ENCODE data around the gene ECT2L. TPM values are rescaled to one million over a fixed set of nuclear protein-coding genes. Genes with fewer than 3 reads are reported as not detected.

ECT2L gene
- polyA plus RNA-seq, 2 donors: 0.04 to 0.05 TPM

GRCh38 chr6:138818496-138819194 lies 22.8 kb downstream of the ECT2L start:
- Histone ChIP-seq H3K36me3 (ENCODE audit: control insufficient read depth in 2 of 2, insufficient read depth in 2 of 2, low read length in 1 of 2) (no peaks in the 10 kb centered on the region), H3K4me1 (ENCODE audit: control insufficient read depth in 2 of 2, insufficient read depth in 2 of 2, low read length in 1 of 2) (peaks cover 0 to 5% of the 10 kb centered on the region in 2 donors), H3K4me3 (ENCODE audit: low read depth in 1 of 2, low read length in 2 of 2) (no peak overlapping the region), H3K27ac (ENCODE audit: low read depth in 2 of 2, low read length in 1 of 2) (peak overlapping the region; percentile 90 to 95), H3K9me3 (ENCODE audit: control insufficient read depth in 2 of 2, insufficient read depth in 1 of 2, low read depth in 1 of 2, low read length in 1 of 2) (no peaks in the 10 kb centered on the region), H3K27me3 (ENCODE audit: control insufficient read depth in 1 of 2, insufficient read depth in 2 of 2, low read length in 2 of 2) (no peaks in the 10 kb centered on the region)
- WGBS, 2 donors: 55 to 59% methylated on average over 10 of the region's 10 CpGs

- WGBS, 2 donors: 94 to 96% methylated on average over 4 of the region's 4 CpGs
- Histone ChIP-seq H3K9me3 (ENCODE audit: control insufficient read depth in 2 of 2, insufficient read depth in 1 of 2, low read depth in 1 of 2, low read length in 1 of 2) (no peaks in the 10 kb centered on the region), H3K36me3 (ENCODE audit: control insufficient read depth in 2 of 2, insufficient read depth in 2 of 2, low read length in 1 of 2) (no peaks in the 10 kb centered on the region), H3K27me3 (ENCODE audit: control insufficient read depth in 1 of 2, insufficient read depth in 2 of 2, low read length in 2 of 2) (no peaks in the 10 kb centered on the region), H3K4me3 (ENCODE audit: low read depth in 1 of 2, low read length in 2 of 2) (no peak overlapping the region), H3K27ac (ENCODE audit: low read depth in 2 of 2, low read length in 1 of 2) (no peak overlapping the region), H3K4me1 (ENCODE audit: control insufficient read depth in 2 of 2, insufficient read depth in 2 of 2, low read length in 1 of 2) (peaks cover 0 to 5% of the 10 kb centered on the region in 2 donors)
These were observed 25.6 kb downstream of the ECT2L start for GRCh38 chr6:138821519-138821918.

- no peak overlapping the region for H3K4me3 ChIP-seq (ENCODE audit: low read depth in 1 of 2, low read length in 2 of 2)
- WGBS, 2 donors: 83 to 88% methylated on average over 11 of the region's 11 CpGs
- H3K4me1 ChIP-seq (ENCODE audit: control insufficient read depth in 2 of 2, insufficient read depth in 2 of 2, low read length in 1 of 2): no peaks in the 10 kb centered on the region
- H3K36me3 ChIP-seq (ENCODE audit: control insufficient read depth in 2 of 2, insufficient read depth in 2 of 2, low read length in 1 of 2): no peaks in the 10 kb centered on the region
- no peaks in the 10 kb centered on the region for H3K27me3 ChIP-seq (ENCODE audit: control insufficient read depth in 1 of 2, insufficient read depth in 2 of 2, low read length in 2 of 2)
- H3K9me3 ChIP-seq (ENCODE audit: control insufficient read depth in 2 of 2, insufficient read depth in 1 of 2, low read depth in 1 of 2, low read length in 1 of 2): peaks cover 0 to 3% of the 10 kb centered on the region in 2 donors
- H3K27ac ChIP-seq (ENCODE audit: low read depth in 2 of 2, low read length in 1 of 2): peak overlapping the region in 1 of 2 donors; percentile 41
These were observed 28.7 kb downstream of the ECT2L start for GRCh38 chr6:138824482-138825144.

GRCh38 chr6:138830248-138830647 lies 34.4 kb downstream of the ECT2L start:
- Histone ChIP-seq H3K36me3 (ENCODE audit: control insufficient read depth in 2 of 2, insufficient read depth in 2 of 2, low read length in 1 of 2) (no peaks in the 10 kb centered on the region), H3K9me3 (ENCODE audit: control insufficient read depth in 2 of 2, insufficient read depth in 1 of 2, low read depth in 1 of 2, low read length in 1 of 2) (peaks cover 0 to 3% of the 10 kb centered on the region in 2 donors), H3K27ac (ENCODE audit: low read depth in 2 of 2, low read length in 1 of 2) (no peak overlapping the region), H3K27me3 (ENCODE audit: control insufficient read depth in 1 of 2, insufficient read depth in 2 of 2, low read length in 2 of 2) (no peaks in the 10 kb centered on the region), H3K4me3 (ENCODE audit: low read depth in 1 of 2, low read length in 2 of 2) (no peak overlapping the region), H3K4me1 (ENCODE audit: control insufficient read depth in 2 of 2, insufficient read depth in 2 of 2, low read length in 1 of 2) (no peaks in the 10 kb centered on the region)
- 79 to 80% methylated on average over 7 of the region's 7 CpGs for WGBS, 2 donors

GRCh38 chr6:138832182-138832581 lies 36.3 kb downstream of the ECT2L start:
- Histone ChIP-seq H3K4me3 (ENCODE audit: low read depth in 1 of 2, low read length in 2 of 2) (no peak overlapping the region), H3K9me3 (ENCODE audit: control insufficient read depth in 2 of 2, insufficient read depth in 1 of 2, low read depth in 1 of 2, low read length in 1 of 2) (no peaks in the 10 kb centered on the region), H3K27me3 (ENCODE audit: control insufficient read depth in 1 of 2, insufficient read depth in 2 of 2, low read length in 2 of 2) (no peaks in the 10 kb centered on the region), H3K27ac (ENCODE audit: low read depth in 2 of 2, low read length in 1 of 2) (no peak overlapping the region), H3K36me3 (ENCODE audit: control insufficient read depth in 2 of 2, insufficient read depth in 2 of 2, low read length in 1 of 2) (no peaks in the 10 kb centered on the region), H3K4me1 (ENCODE audit: control insufficient read depth in 2 of 2, insufficient read depth in 2 of 2, low read length in 1 of 2) (no peaks in the 10 kb centered on the region)
- 95 to 99% methylated on average over 2 of the region's 2 CpGs for WGBS, 2 donors

GRCh38 chr6:138833816-138834539 lies 38.1 kb downstream of the ECT2L start:
- no peak overlapping the region for H3K4me3 ChIP-seq (ENCODE audit: low read depth in 1 of 2, low read length in 2 of 2)
- H3K27ac ChIP-seq (ENCODE audit: low read depth in 2 of 2, low read length in 1 of 2): no peak overlapping the region
- no peaks in the 10 kb centered on the region for H3K27me3 ChIP-seq (ENCODE audit: control insufficient read depth in 1 of 2, insufficient read depth in 2 of 2, low read length in 2 of 2)
- H3K9me3 ChIP-seq (ENCODE audit: control insufficient read depth in 2 of 2, insufficient read depth in 1 of 2, low read depth in 1 of 2, low read length in 1 of 2): no peaks in the 10 kb centered on the region
- 60 to 65% methylated on average over 3 to 4 of the region's 4 CpGs for WGBS, 2 donors
- no peaks in the 10 kb centered on the region for H3K36me3 ChIP-seq (ENCODE audit: control insufficient read depth in 2 of 2, insufficient read depth in 2 of 2, low read length in 1 of 2)
- H3K4me1 ChIP-seq (ENCODE audit: control insufficient read depth in 2 of 2, insufficient read depth in 2 of 2, low read length in 1 of 2): no peaks in the 10 kb centered on the region

GRCh38 chr6:138837246-138837645 lies 41.4 kb downstream of the ECT2L start:
- H3K27ac ChIP-seq (ENCODE audit: low read depth in 2 of 2, low read length in 1 of 2): no peak overlapping the region
- no peaks in the 10 kb centered on the region for H3K27me3 ChIP-seq (ENCODE audit: control insufficient read depth in 1 of 2, insufficient read depth in 2 of 2, low read length in 2 of 2)
- WGBS, 2 donors: 83 to 88% methylated on average over 6 of the region's 6 CpGs
- H3K4me1 ChIP-seq (ENCODE audit: control insufficient read depth in 2 of 2, insufficient read depth in 2 of 2, low read length in 1 of 2): no peaks in the 10 kb centered on the region
- H3K36me3 ChIP-seq (ENCODE audit: control insufficient read depth in 2 of 2, insufficient read depth in 2 of 2, low read length in 1 of 2): no peaks in the 10 kb centered on the region
- no peaks in the 10 kb centered on the region for H3K9me3 ChIP-seq (ENCODE audit: control insufficient read depth in 2 of 2, insufficient read depth in 1 of 2, low read depth in 1 of 2, low read length in 1 of 2)
- no peak overlapping the region for H3K4me3 ChIP-seq (ENCODE audit: low read depth in 1 of 2, low read length in 2 of 2)

GRCh38 chr6:138844192-138844591 lies 48.3 kb downstream of the ECT2L start:
- H3K27me3 ChIP-seq (ENCODE audit: control insufficient read depth in 1 of 2, insufficient read depth in 2 of 2, low read length in 2 of 2): no peaks in the 10 kb centered on the region
- peaks cover 0 to 2% of the 10 kb centered on the region in 2 donors for H3K4me1 ChIP-seq (ENCODE audit: control insufficient read depth in 2 of 2, insufficient read depth in 2 of 2, low read length in 1 of 2)
- peak overlapping the region in 1 of 2 donors; percentile 48 for H3K27ac ChIP-seq (ENCODE audit: low read depth in 2 of 2, low read length in 1 of 2)
- H3K9me3 ChIP-seq (ENCODE audit: control insufficient read depth in 2 of 2, insufficient read depth in 1 of 2, low read depth in 1 of 2, low read length in 1 of 2): no peaks in the 10 kb centered on the region
- no peak overlapping the region for H3K4me3 ChIP-seq (ENCODE audit: low read depth in 1 of 2, low read length in 2 of 2)
- H3K36me3 ChIP-seq (ENCODE audit: control insufficient read depth in 2 of 2, insufficient read depth in 2 of 2, low read length in 1 of 2): no peaks in the 10 kb centered on the region
- 24 to 26% methylated on average over 9 of the region's 9 CpGs for WGBS, 2 donors

GRCh38 chr6:138847884-138848283 lies 52.0 kb downstream of the ECT2L start:
- Histone ChIP-seq H3K27ac (ENCODE audit: low read depth in 2 of 2, low read length in 1 of 2) (no peak overlapping the region), H3K36me3 (ENCODE audit: control insufficient read depth in 2 of 2, insufficient read depth in 2 of 2, low read length in 1 of 2) (no peaks in the 10 kb centered on the region), H3K4me1 (ENCODE audit: control insufficient read depth in 2 of 2, insufficient read depth in 2 of 2, low read length in 1 of 2) (peaks cover 0 to 2% of the 10 kb centered on the region in 2 donors), H3K4me3 (ENCODE audit: low read depth in 1 of 2, low read length in 2 of 2) (no peak overlapping the region), H3K9me3 (ENCODE audit: control insufficient read depth in 2 of 2, insufficient read depth in 1 of 2, low read depth in 1 of 2, low read length in 1 of 2) (no peaks in the 10 kb centered on the region), H3K27me3 (ENCODE audit: control insufficient read depth in 1 of 2, insufficient read depth in 2 of 2, low read length in 2 of 2) (no peaks in the 10 kb centered on the region)
- WGBS, 2 donors: 79 to 80% methylated on average over 4 of the region's 4 CpGs
